H9 (cell line): ENCODE data around the gene ITGA2. TPM values are rescaled to one million over a fixed set of nuclear protein-coding genes. Genes with fewer than 3 reads are reported as not detected.

ENCODE experiments used
- DNase-seq: peaks from one replicate; pipeline ENCODE4 v3.0.0-alpha.2; 2017
- H2AFZ ChIP-seq: one replicate; pipeline ENCODE4 v1.6.1; 2013; ENCODE audit warnings: mild to moderate bottlenecking, low read length, control low read depth, moderate library complexity
- H2AK5ac ChIP-seq: 2 replicates; pipeline ENCODE4 v1.6.1; 2013; ENCODE audit warnings: low read length, control low read depth, mixed read lengths; ENCODE audit not compliant: insufficient read length
- H2BK120ac ChIP-seq: one replicate; pipeline ENCODE4 v1.6.1; 2013; ENCODE audit warnings: low read depth, mild to moderate bottlenecking, low read length, control low read depth, inconsistent platforms; ENCODE audit not compliant: poor library complexity, severe bottlenecking
- H2BK12ac ChIP-seq: 2 replicates; pipeline ENCODE4 v1.6.1; 2013; ENCODE audit warnings: low read length, control low read depth, mixed read lengths, low read depth; ENCODE audit not compliant: insufficient read length
- H2BK15ac ChIP-seq: 2 replicates; pipeline ENCODE4 v1.6.1; 2013; ENCODE audit warnings: low read depth, low read length, control low read depth
- H2BK20ac ChIP-seq: one replicate; pipeline ENCODE4 v1.6.1; 2013; ENCODE audit warnings: low read depth, mild to moderate bottlenecking, low read length, control low read depth, inconsistent platforms; ENCODE audit not compliant: poor library complexity, severe bottlenecking
- H2BK5ac ChIP-seq: 2 replicates; pipeline ENCODE4 v1.6.1; 2013; ENCODE audit warnings: low read length, control low read depth, mixed read lengths; ENCODE audit not compliant: insufficient read length
- H3K14ac ChIP-seq: 2 replicates; pipeline ENCODE4 v1.6.1; 2013; ENCODE audit warnings: low read length, control low read depth; ENCODE audit not compliant: insufficient read depth
- H3K18ac ChIP-seq: 2 replicates; pipeline ENCODE4 v1.6.1; 2013; ENCODE audit warnings: low read depth, mild to moderate bottlenecking, mixed read lengths, low read length, control low read depth; ENCODE audit not compliant: insufficient read length
- H3K23ac ChIP-seq: 2 replicates; pipeline ENCODE4 v1.6.1; 2013; ENCODE audit warnings: low read length, control low read depth, mixed read lengths, low read depth; ENCODE audit not compliant: insufficient read length
- H3K23me2 ChIP-seq: 2 replicates; pipeline ENCODE4 v1.6.1; 2013; ENCODE audit warnings: low read depth, mild to moderate bottlenecking, mixed read lengths, low read length, control low read depth; ENCODE audit not compliant: insufficient read length, poor library complexity, severe bottlenecking
- H3K27ac ChIP-seq: 2 replicates; pipeline ENCODE4 v1.5.1; 2013; ENCODE audit warnings: low read length, control low read depth, mixed read lengths, low read depth; ENCODE audit not compliant: insufficient read length
- H3K27me3 ChIP-seq: 2 replicates; pipeline ENCODE4 v1.6.1; 2013; ENCODE audit warnings: low read length, control low read depth, inconsistent platforms; ENCODE audit not compliant: insufficient read depth
- H3K4ac ChIP-seq: 2 replicates; pipeline ENCODE4 v1.6.1; 2013; ENCODE audit warnings: low read depth, mild to moderate bottlenecking, control low read depth, inconsistent platforms, low read length, moderate library complexity
- H3K4me1 ChIP-seq: 2 replicates; pipeline ENCODE4 v1.6.1; 2013; ENCODE audit warnings: low read length, control low read depth, inconsistent platforms; ENCODE audit not compliant: insufficient read depth
- H3K4me2 ChIP-seq: 2 replicates; pipeline ENCODE4 v1.6.1; 2013; ENCODE audit warnings: low read length, control low read depth, mixed read lengths; ENCODE audit not compliant: insufficient read length, insufficient read depth
- H3K56ac ChIP-seq: 2 replicates; pipeline ENCODE4 v1.6.1; 2013; ENCODE audit warnings: low read depth, mild to moderate bottlenecking, mixed read lengths, low read length, control low read depth; ENCODE audit not compliant: insufficient read length
- H3K79me1 ChIP-seq: 2 replicates; pipeline ENCODE4 v1.6.1; 2013; ENCODE audit warnings: low read depth, mild to moderate bottlenecking, moderate library complexity, low read length, control low read depth, inconsistent platforms; ENCODE audit not compliant: insufficient read depth, poor library complexity, severe bottlenecking
- H3K79me2 ChIP-seq: 2 replicates; pipeline ENCODE4 v1.6.1; 2013; ENCODE audit warnings: low read length, control low read depth, inconsistent platforms; ENCODE audit not compliant: insufficient read depth
- H3K9ac ChIP-seq: 2 replicates; pipeline ENCODE4 v1.6.1; 2013; ENCODE audit warnings: low read length, control low read depth, mixed read lengths; ENCODE audit not compliant: insufficient read length; ENCODE audit errors: extremely low read depth
- H3K9me3 ChIP-seq: one replicate; pipeline ENCODE4 v1.6.1; 2013; ENCODE audit warnings: low read depth, low read length, inconsistent platforms; ENCODE audit not compliant: control insufficient read depth
- H3T11ph ChIP-seq: one replicate; pipeline ENCODE4 v1.6.1; 2013; ENCODE audit warnings: mild to moderate bottlenecking, low read length, control low read depth, inconsistent platforms
- H4K20me1 ChIP-seq: one replicate; pipeline ENCODE4 v1.6.1; 2013; ENCODE audit not compliant: control insufficient read depth, insufficient read length, insufficient read depth
- H4K5ac ChIP-seq: 2 replicates; pipeline ENCODE4 v1.6.1; 2013; ENCODE audit warnings: low read depth, mild to moderate bottlenecking, mixed read lengths, low read length, control low read depth; ENCODE audit not compliant: insufficient read length
- H4K8ac ChIP-seq: replicated peaks from 2 replicates; pipeline ENCODE4 v1.6.1; 2013; ENCODE audit warnings: low read length, control low read depth, mixed read lengths, low read depth; ENCODE audit not compliant: insufficient read length
- H4K91ac ChIP-seq: 2 replicates; pipeline ENCODE4 v1.6.1; 2013; ENCODE audit warnings: low read depth, mild to moderate bottlenecking, moderate library complexity, mixed read lengths, low read length, control low read depth; ENCODE audit not compliant: insufficient read length
- H3K27ac Mint-ChIP-seq, 3 experiments: 2 replicates in 2 of 3; 3 replicates in 1 of 3; pipeline ENCODE4 v1.8.0; 2020 to 2021; ENCODE audit warnings: mixed read lengths in 3 of 3, mild to moderate bottlenecking in 1 of 3, moderate library complexity in 1 of 3
- H3K27me3 Mint-ChIP-seq: 2 replicates; pipeline ENCODE4 v1.8.0; 2021; ENCODE audit warnings: low read depth, mild to moderate bottlenecking, moderate library complexity, mixed read lengths
- H3K36me3 Mint-ChIP-seq, 3 experiments: 2 replicates in 2 of 3; 3 replicates in 1 of 3; pipeline ENCODE4 v1.8.0; 2020 to 2021; ENCODE audit warnings: low read depth in 3 of 3, mixed read lengths in 3 of 3; ENCODE audit not compliant: insufficient read depth in 1 of 3
- H3K4me1 Mint-ChIP-seq, 2 experiments: 2 replicates each; pipeline ENCODE4 v1.8.0; 2020; ENCODE audit warnings: mixed read lengths in 2 of 2
- H3K4me3 Mint-ChIP-seq, 2 experiments: 2 replicates in 1 of 2; 3 replicates in 1 of 2; pipeline ENCODE4 v1.8.0; 2020 to 2021; ENCODE audit warnings: mild to moderate bottlenecking in 2 of 2, mixed read lengths in 2 of 2, moderate library complexity in 1 of 2
- H3K9me3 Mint-ChIP-seq, 2 experiments: 2 replicates in 1 of 2; 3 replicates in 1 of 2; pipeline ENCODE4 v1.8.0; 2020; ENCODE audit warnings: mild to moderate bottlenecking in 2 of 2, mixed read lengths in 2 of 2, moderate library complexity in 1 of 2
- WGBS: extraction: QIAGEN DNeasy Blood & Tissue Kit; methylation state at CpG from one replicate; pipeline ENCODE4 v1.1.7; 2013; ENCODE audit warnings: missing lambda C conversion rate, low lambda C conversion rate, mixed read lengths; ENCODE audit not compliant: insufficient read length; ENCODE audit errors: extremely low coverage; 5-methylcytosine and 5-hydroxymethylcytosine counted together
- total RNA-seq: library from RNA; stranded (reverse); gene quantifications from 2 replicates; pipeline ENCODE4 v1.2.1, GENCODE V29; 2021
- TF ChIP-seq, protein P1 (sequence below): fragments of 200-600 bp; sonication (generic); conservative IDR thresholded peaks from 3 replicates; pipeline ENCODE4 v1.8.0; 2021; ENCODE audit warnings: antibody characterized with exemption, mild to moderate bottlenecking

The ITGA2 gene
- total RNA-seq, 1 experiment from 2014 or later: 3.0 TPM

DNA sequence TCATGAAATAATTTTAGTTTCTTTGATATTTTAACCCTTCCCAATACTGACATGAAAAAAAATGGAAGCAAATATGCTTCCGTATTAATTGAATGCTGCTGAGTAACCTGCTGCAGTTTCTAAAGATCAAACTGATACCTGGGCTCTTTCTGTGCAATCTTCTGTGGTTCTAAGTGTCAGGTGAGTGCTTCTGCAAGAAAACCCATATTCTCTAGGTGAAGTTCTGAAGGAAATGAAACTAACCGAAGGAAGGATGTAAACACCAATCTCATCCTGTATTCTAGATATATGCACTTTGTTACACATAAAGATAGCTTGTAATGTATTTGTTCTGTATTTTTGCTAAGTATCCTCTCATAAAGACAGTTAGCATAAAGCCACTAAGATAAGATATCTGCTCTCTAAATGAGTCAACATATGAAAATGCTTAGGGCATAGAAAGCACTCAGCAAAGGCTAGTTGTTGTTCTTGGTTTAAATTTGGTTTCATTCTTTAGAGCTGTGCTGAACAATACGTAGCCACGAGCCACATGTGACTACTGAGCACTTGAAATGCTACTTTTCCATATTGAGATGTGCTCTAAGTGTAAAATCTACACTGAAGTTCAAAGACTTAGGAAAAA is 52.0 kb downstream of the ITGA2 start:
- no peaks in the 10 kb centered on the region; the same call in 1 of the 2 replicates for H3K27me3 Mint-ChIP-seq
- H3K4me2 ChIP-seq: no peak overlapping the region
- no peak overlapping the region for H3K9ac ChIP-seq
- no peak overlapping the region for H3T11ph ChIP-seq
- H3K4me3 Mint-ChIP-seq: no peak overlapping the region
- no CpG with 5 or more reads among the region's 4 CpGs for WGBS
- H3K4me1 Mint-ChIP-seq: no peaks in the 10 kb centered on the region
- no peaks in the 10 kb centered on the region for H3K23me2 ChIP-seq
- H2BK120ac ChIP-seq: no peak overlapping the region
- H2BK5ac ChIP-seq: no peak overlapping the region
- no peak overlapping the region for H2BK15ac ChIP-seq
- no peak overlapping the region for H3K56ac ChIP-seq
- H2BK12ac ChIP-seq: no peak overlapping the region
- no peak overlapping the region for H2BK20ac ChIP-seq
- H3K14ac ChIP-seq: no peak overlapping the region
- H3K27ac ChIP-seq: no peak overlapping the region
- no peaks in the 10 kb centered on the region for H3K4me1 ChIP-seq
- no peak overlapping the region for H4K8ac ChIP-seq
- H3K79me2 ChIP-seq: no peaks in the 10 kb centered on the region
- no peak overlapping the region for H4K5ac ChIP-seq
- TF ChIP-seq, protein P1, sequence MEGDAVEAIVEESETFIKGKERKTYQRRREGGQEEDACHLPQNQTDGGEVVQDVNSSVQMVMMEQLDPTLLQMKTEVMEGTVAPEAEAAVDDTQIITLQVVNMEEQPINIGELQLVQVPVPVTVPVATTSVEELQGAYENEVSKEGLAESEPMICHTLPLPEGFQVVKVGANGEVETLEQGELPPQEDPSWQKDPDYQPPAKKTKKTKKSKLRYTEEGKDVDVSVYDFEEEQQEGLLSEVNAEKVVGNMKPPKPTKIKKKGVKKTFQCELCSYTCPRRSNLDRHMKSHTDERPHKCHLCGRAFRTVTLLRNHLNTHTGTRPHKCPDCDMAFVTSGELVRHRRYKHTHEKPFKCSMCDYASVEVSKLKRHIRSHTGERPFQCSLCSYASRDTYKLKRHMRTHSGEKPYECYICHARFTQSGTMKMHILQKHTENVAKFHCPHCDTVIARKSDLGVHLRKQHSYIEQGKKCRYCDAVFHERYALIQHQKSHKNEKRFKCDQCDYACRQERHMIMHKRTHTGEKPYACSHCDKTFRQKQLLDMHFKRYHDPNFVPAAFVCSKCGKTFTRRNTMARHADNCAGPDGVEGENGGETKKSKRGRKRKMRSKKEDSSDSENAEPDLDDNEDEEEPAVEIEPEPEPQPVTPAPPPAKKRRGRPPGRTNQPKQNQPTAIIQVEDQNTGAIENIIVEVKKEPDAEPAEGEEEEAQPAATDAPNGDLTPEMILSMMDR: no peak
- no peak overlapping the region for H3K27ac Mint-ChIP-seq
- DNase-seq: no peak
- no peaks in the 10 kb centered on the region for H3K36me3 Mint-ChIP-seq
- H2AFZ ChIP-seq: no peak overlapping the region
- H3K9me3 Mint-ChIP-seq: no peaks in the 10 kb centered on the region
- H4K91ac ChIP-seq: no peak overlapping the region
- H3K18ac ChIP-seq: no peak overlapping the region
- H3K23ac ChIP-seq: no peak overlapping the region
- no peaks in the 10 kb centered on the region for H4K20me1 ChIP-seq
- H3K79me1 ChIP-seq: no peaks in the 10 kb centered on the region
- H3K27me3 ChIP-seq: no peaks in the 10 kb centered on the region
- H2AK5ac ChIP-seq: no peak overlapping the region
- H3K4ac ChIP-seq: no peak overlapping the region
- no peaks in the 10 kb centered on the region for H3K9me3 ChIP-seq
